IMR-90 (cell line): ENCODE data around the gene CBL. TPM values are rescaled to one million over a fixed set of nuclear protein-coding genes. Genes with fewer than 3 reads are reported as not detected.

Experiments
- ATAC-seq: fragments of 200-7000 bp; cut with Tn5 transposase; 2 replicates; pipeline ENCODE4 v1.9.1; 2020; ENCODE audit warnings: low read depth, mild to moderate bottlenecking, moderate library complexity
- BruUV-seq: library from RNA; stranded (reverse); fragments of 400-500 nt; replicated peaks from 2 replicates; lab custom pipeline; 2021; lab: Mats Ljungman, UMichigan
- CTCF ChIA-PET: fragments of 300-600 bp; formaldehyde crosslinking; extraction: SDS; loops from one replicate; lab custom pipeline; 2021; ENCODE audit warnings: antibody characterized with exemption; lab: Yijun Ruan, JAX
- POLR2A ChIA-PET: fragments of 300-600 bp; sonication (Branson Sonifier 250); formaldehyde crosslinking; loops from one replicate; lab custom pipeline; 2022; ENCODE audit warnings: antibody characterized with exemption; ENCODE audit not compliant: unreplicated experiment; lab: Charles Lee
- DNase-seq: peaks from one replicate; pipeline ENCODE4 v3.0.0; 2013
- H2AFZ ChIP-seq: replicated peaks from 2 replicates; pipeline ENCODE3; 2013; ENCODE audit warnings: low read length, mild to moderate bottlenecking; ENCODE audit not compliant: poor library complexity
- H2AK5ac ChIP-seq: 2 replicates; pipeline ENCODE4 v1.6.1; 2013; ENCODE audit warnings: low read depth, low read length, inconsistent platforms
- H2AK9ac ChIP-seq: replicated peaks from 2 replicates; pipeline ENCODE3; 2013; ENCODE audit warnings: mild to moderate bottlenecking, low read depth, low read length, moderate library complexity; ENCODE audit not compliant: poor library complexity
- H2BK120ac ChIP-seq: 2 replicates; pipeline ENCODE4 v1.6.1; 2013; ENCODE audit warnings: low read depth, low read length, inconsistent platforms
- H2BK15ac ChIP-seq: 3 replicates; pipeline ENCODE4 v1.6.1; 2013; ENCODE audit warnings: low read depth, low read length, inconsistent platforms
- H2BK20ac ChIP-seq: 2 replicates; pipeline ENCODE4 v1.6.1; 2013; ENCODE audit warnings: low read depth, mild to moderate bottlenecking, inconsistent platforms, low read length, moderate library complexity
- H2BK5ac ChIP-seq: 2 replicates; pipeline ENCODE4 v1.6.1; 2013; ENCODE audit warnings: mild to moderate bottlenecking, low read depth, low read length, inconsistent platforms; ENCODE audit not compliant: poor library complexity, severe bottlenecking
- H3K14ac ChIP-seq: replicated peaks from 2 replicates; pipeline ENCODE4 v1.6.1; 2013; ENCODE audit warnings: low read depth, low read length, inconsistent platforms
- H3K18ac ChIP-seq: 2 replicates; pipeline ENCODE4 v1.6.1; 2013; ENCODE audit warnings: low read depth, low read length, control low read depth
- H3K23ac ChIP-seq: 2 replicates; pipeline ENCODE4 v1.6.1; 2013; ENCODE audit warnings: low read depth, low read length, inconsistent platforms
- H3K27ac ChIP-seq: 2 replicates; pipeline ENCODE4 v1.5.1; 2013; ENCODE audit warnings: mild to moderate bottlenecking, control low read depth, low read length; ENCODE audit not compliant: insufficient read depth
- H3K27me3 ChIP-seq: 2 replicates; pipeline ENCODE4 v1.6.1; 2013; ENCODE audit warnings: low read length; ENCODE audit not compliant: control insufficient read depth, insufficient read depth
- H3K36me3 ChIP-seq: 2 replicates; pipeline ENCODE4 v1.6.1; 2013; ENCODE audit warnings: low read length, mixed read lengths; ENCODE audit not compliant: control insufficient read depth, insufficient read depth
- H3K4ac ChIP-seq: 2 replicates; pipeline ENCODE4 v1.6.1; 2013; ENCODE audit warnings: low read depth, low read length, inconsistent platforms
- H3K4me1 ChIP-seq: 2 replicates; pipeline ENCODE4 v1.6.1; 2013; ENCODE audit warnings: low read length, mixed read lengths; ENCODE audit not compliant: control insufficient read depth, insufficient read depth
- H3K4me2 ChIP-seq: 2 replicates; pipeline ENCODE4 v1.6.1; 2013; ENCODE audit warnings: low read depth, mild to moderate bottlenecking, control low read depth, low read length, moderate library complexity
- H3K4me3 ChIP-seq: 2 replicates; pipeline ENCODE4 v1.5.1; 2013; ENCODE audit warnings: low read depth, mild to moderate bottlenecking, control low read depth, low read length, moderate library complexity; ENCODE audit not compliant: insufficient read depth
- H3K56ac ChIP-seq: 2 replicates; pipeline ENCODE4 v1.6.1; 2013; ENCODE audit warnings: low read length, inconsistent platforms; ENCODE audit not compliant: insufficient read depth; ENCODE audit errors: extremely low read depth
- H3K79me1 ChIP-seq, 2 experiments: 2 replicates each; pipeline ENCODE4 v1.6.1; 2013; ENCODE audit warnings: low read length in 2 of 2, inconsistent platforms in 1 of 2, low read depth in 1 of 2
- H3K9ac ChIP-seq: 2 replicates; pipeline ENCODE4 v1.6.1; 2013; ENCODE audit warnings: low read depth, low read length, control low read depth
- H3K9me1 ChIP-seq: 2 replicates; pipeline ENCODE4 v1.6.1; 2013; ENCODE audit warnings: low read length, inconsistent platforms; ENCODE audit not compliant: insufficient read depth
- H3K9me3 ChIP-seq: 2 replicates; pipeline ENCODE4 v1.6.1; 2013; ENCODE audit warnings: low read length; ENCODE audit not compliant: control insufficient read depth, insufficient read depth
- H4K20me1 ChIP-seq: 2 replicates; pipeline ENCODE4 v1.6.1; 2013; ENCODE audit warnings: low read length, inconsistent platforms; ENCODE audit not compliant: insufficient read depth
- H4K5ac ChIP-seq: 2 replicates; pipeline ENCODE4 v1.6.1; 2013; ENCODE audit warnings: mild to moderate bottlenecking, low read depth, low read length, control low read depth
- H4K8ac ChIP-seq, 2 experiments: 2 replicates each; pipeline ENCODE4 v1.6.1; 2013; ENCODE audit warnings: low read depth in 2 of 2, low read length in 2 of 2, control low read depth in 1 of 2, inconsistent platforms in 1 of 2
- H4K91ac ChIP-seq: 2 replicates; pipeline ENCODE4 v1.6.1; 2013; ENCODE audit warnings: low read depth, low read length, inconsistent platforms; ENCODE audit not compliant: insufficient read depth
- BHLHE40 ChIP-seq: fragments of 150-350 bp; IDR thresholded peaks from 2 replicates; pipeline ENCODE4 v1.6.1; 2016; ENCODE audit warnings: mild to moderate bottlenecking, low read depth, low read length
- CEBPB ChIP-seq: IDR thresholded peaks from 2 replicates; pipeline ENCODE4 v1.6.1; 2012; ENCODE audit warnings: low read depth, low read length, improper control_type of control experiment
- CHD1 ChIP-seq: IDR thresholded peaks from 2 replicates; pipeline ENCODE4 v1.6.1; 2012; ENCODE audit warnings: low read depth, low read length, improper control_type of control experiment
- CTCF ChIP-seq: conservative IDR thresholded peaks from 2 replicates; pipeline ENCODE4 v1.5.1; 2012; ENCODE audit warnings: mild to moderate bottlenecking, low read depth, low read length, improper control_type of control experiment
- FOS ChIP-seq: fragments of 150-350 bp; IDR thresholded peaks from 2 replicates; pipeline ENCODE4 v1.6.1; 2016; ENCODE audit warnings: low read depth, low read length
- MAFK ChIP-seq: IDR thresholded peaks from 2 replicates; pipeline ENCODE4 v1.6.1; 2012; ENCODE audit warnings: low read depth, low read length, improper control_type of control experiment
- MAZ ChIP-seq: IDR thresholded peaks from 2 replicates; pipeline ENCODE4 v1.6.1; 2012; ENCODE audit warnings: low read depth, mild to moderate bottlenecking, low read length, improper control_type of control experiment, moderate library complexity, borderline replicate concordance
- MXI1 ChIP-seq: IDR thresholded peaks from 2 replicates; pipeline ENCODE4 v1.6.1; 2012; ENCODE audit warnings: low read depth, mild to moderate bottlenecking, low read length, moderate library complexity, borderline replicate concordance
- NFE2L2 ChIP-seq: fragments of 150-350 bp; IDR thresholded peaks from 2 replicates; pipeline ENCODE4 v1.6.1; 2016; ENCODE audit warnings: low read depth, mild to moderate bottlenecking, low read length
- RAD21 ChIP-seq: IDR thresholded peaks from 2 replicates; pipeline ENCODE4 v1.6.1; 2012; ENCODE audit warnings: low read length, improper control_type of control experiment
- RCOR1 ChIP-seq: IDR thresholded peaks from 2 replicates; pipeline ENCODE4 v1.6.1; 2012; ENCODE audit warnings: mild to moderate bottlenecking, low read length, improper control_type of control experiment; ENCODE audit not compliant: insufficient replicate concordance
- RFX5 ChIP-seq: IDR thresholded peaks from 2 replicates; pipeline ENCODE4 v1.8.0; 2012; ENCODE audit warnings: low read depth, mild to moderate bottlenecking, low read length, moderate library complexity
- SMC3 ChIP-seq: fragments of 150-350 bp; IDR thresholded peaks from 2 replicates; pipeline ENCODE4 v1.6.1; 2016; ENCODE audit warnings: low read depth, mild to moderate bottlenecking, antibody characterized with exemption, low read length, moderate library complexity
- USF2 ChIP-seq: fragments of 150-350 bp; IDR thresholded peaks from 2 replicates; pipeline ENCODE4 v1.6.1; 2017; ENCODE audit warnings: mild to moderate bottlenecking, antibody characterized with exemption, low read length, low read depth
- WGBS, 2 experiments: methylation state at CpG; one replicate each; pipeline versions ENCODE4 v1.1.5 to v1.1.7; 2013; ENCODE audit warnings: missing lambda C conversion rate in 2 of 2; ENCODE audit not compliant: insufficient read length in 1 of 2; ENCODE audit errors: extremely low coverage in 2 of 2; 5-methylcytosine and 5-hydroxymethylcytosine counted together
- dilution Hi-C: fragments of 300-500 bp; cut with HindIII; formaldehyde crosslinking; loops from one replicate; pipeline ENCODE4 v1.14.3; 2018; ENCODE audit warnings: low sequenced_read_pairs; ENCODE audit not compliant: unreplicated experiment
- in situ Hi-C: fragments of 300-500 bp; cut with MboI; formaldehyde crosslinking; loops from 3 replicates; pipeline ENCODE4 v1.14.3; 2019; ENCODE audit warnings: low sequenced_read_pairs, inconsistent platforms, mixed read lengths
- intact Hi-C: fragments of 100-400 bp; cut with micrococcal nuclease; formaldehyde crosslinking; loops from 2 replicates; pipeline ENCODE4 v1.10.0; 2022
- polyA plus RNA-seq, 3 experiments: library from polyadenylated mRNA; depleted of rRNA; stranded (reverse); fragments of >200 nt; gene quantifications; 2 replicates each; pipeline ENCODE4 v1.2.3, GENCODE V29; 2012; ENCODE audit warnings: low replicate concordance in 1 of 3
- total RNA-seq: library from RNA; depleted of rRNA; stranded (reverse); fragments of >200 nt; gene quantifications from 2 replicates; pipeline ENCODE4 v1.2.3, GENCODE V29; 2012

The CBL gene
- total and polyA plus RNA-seq, 2 of the 4 experiments (the other 2 are of a cell fraction), result 6.1 to 11.8 TPM

DNA sequence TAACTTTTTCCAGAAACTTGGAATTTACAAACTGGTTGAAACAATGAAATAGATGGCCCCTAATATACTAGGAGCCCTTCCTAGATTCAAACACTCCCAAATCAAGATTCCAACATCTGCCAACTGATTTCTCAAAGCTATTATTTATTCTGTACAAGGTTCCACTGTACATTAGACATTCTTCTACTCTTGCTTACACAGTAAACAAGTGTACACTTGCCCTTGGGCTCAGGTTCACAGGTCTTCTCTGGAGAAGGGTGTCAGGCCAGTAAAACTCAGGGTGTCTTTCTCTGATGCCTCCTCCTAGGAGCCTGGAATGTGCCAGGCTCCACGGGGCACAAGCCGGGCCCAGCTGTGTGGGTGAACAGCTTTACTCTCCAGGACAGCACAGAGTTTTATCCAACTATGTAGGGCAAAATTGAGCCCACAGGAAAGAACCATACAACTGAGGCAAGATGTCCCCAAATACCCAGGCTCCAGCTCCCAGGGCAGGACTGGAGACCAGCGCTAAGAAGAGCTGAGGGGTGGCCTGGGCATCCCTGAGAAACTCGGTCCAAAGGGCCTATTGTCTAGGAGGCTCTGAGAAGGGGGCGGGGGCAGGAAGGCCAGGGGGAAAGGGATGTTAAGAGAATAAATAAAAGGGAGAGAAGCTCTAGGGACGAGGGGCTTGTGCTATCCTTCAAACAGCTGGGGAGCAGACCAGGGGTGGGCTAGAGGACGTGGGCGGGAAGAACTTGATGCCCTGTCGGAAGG is 149.1 kb downstream of the CBL start:
- Histone ChIP-seq H3K36me3 (no peaks in the 10 kb centered on the region), H4K20me1 (no peaks in the 10 kb centered on the region), H3K18ac (no peak overlapping the region), H3K9ac (no peak overlapping the region), H4K8ac (no peak overlapping the region), H3K4me2 (no peak overlapping the region), H2BK5ac (no peak overlapping the region), H2AK9ac (no peak overlapping the region), H3K79me1 (no peaks in the 10 kb centered on the region), H3K4me3 (no peak overlapping the region), H3K56ac (no peak overlapping the region), H3K23ac (no peak overlapping the region), H3K4ac (no peak overlapping the region), H3K27ac (no peak overlapping the region), H3K9me3 (no peaks in the 10 kb centered on the region), H2BK20ac (no peak overlapping the region), H2AK5ac (no peak overlapping the region), H4K91ac (no peak overlapping the region), H4K5ac (no peak overlapping the region), H3K14ac (no peak overlapping the region), H3K27me3 (peaks cover 10% of the 10 kb centered on the region), H2BK120ac (no peak overlapping the region), H2AFZ (no peak overlapping the region), H2BK15ac (no peak overlapping the region), H3K9me1 (no peaks in the 10 kb centered on the region), H3K4me1 (no peaks in the 10 kb centered on the region)
- no peak for ATAC-seq
- 100% methylated on average over 1 of the region's 9 CpGs; no CpG with 5 or more reads in 1 of the 2 experiments for WGBS, 2 experiments
- ChIA-PET CTCF (interaction anchor here (0.8 to 2.9 kb wide), 17 partner anchors 9 to 119 kb away, joined by 3 to 32 read pairs (median 5); partner anchors contain the start of genes C1QTNF5 and USP2), POLR2A (interaction anchor here (0.7 to 1.2 kb wide), 2 partner anchors 120 to 985 kb away, joined by 3 to 6 read pairs; no protein-coding TSS in a partner anchor)
- no TSS peak for BruUV-seq
- in situ Hi-C loops, result loop anchor here (5.0 to 25.0 kb wide), 2 partner anchors 117 to 757 kb away; no protein-coding TSS in a partner anchor
- no peak for DNase-seq
- dilution Hi-C loops, result no loop called here
- intact Hi-C loops, result no loop called here
- TF ChIP-seq CTCF (no peak), FOS (no peak), SMC3 (no peak), CEBPB (no peak), MAFK (no peak), MAZ (no peak), CHD1 (no peak), RFX5 (no peak), RAD21 (no peak), RCOR1 (no peak), USF2 (no peak), NFE2L2 (no peak), BHLHE40 (no peak), MXI1 (no peak)
